HG03378 (cell line): ENCODE results near the gene VRK3.
"Not testable (repeated sequence)": the region's sequence is repeated elsewhere in the genome, so short reads cannot be mapped to it uniquely, and the experiment has no call there.

ENCODE experiments used
- ATAC-seq: cut with Tn5 transposase; IDR thresholded peaks from one replicate; pipeline ENCODE4 v1.9.1; 2021; ENCODE audit warnings: mild to moderate bottlenecking, moderate library complexity; ENCODE audit not compliant: unreplicated experiment

The VRK3 gene

GRCh38 chr19:49958596-49958995, 66.6 kb downstream of the VRK3 start:
- ATAC-seq, result not testable (repeated sequence)

GRCh38 chr19:49958144-49958543, 67.0 kb downstream of the VRK3 start:
- not testable (repeated sequence) for ATAC-seq

- no peak for ATAC-seq
Observed at GRCh38 chr19:49957262-49957915, 67.8 kb downstream of the VRK3 start.

- no peak for ATAC-seq
Observed at GRCh38 chr19:49956115-49956495, 69.1 kb downstream of the VRK3 start.

- ATAC-seq, result no peak
Observed at GRCh38 chr19:49954933-49955332, 70.2 kb downstream of the VRK3 start.

GRCh38 chr19:49954092-49954829, 70.9 kb downstream of the VRK3 start:
- ATAC-seq, result no peak

- ATAC-seq, result no peak
Observed at GRCh38 chr19:49953416-49953815, 71.8 kb downstream of the VRK3 start.

- ATAC-seq, result no peak
Observed at GRCh38 chr19:49952906-49953305, 72.3 kb downstream of the VRK3 start.

- ATAC-seq, result no peak
Observed at GRCh38 chr19:49952479-49952836, 72.7 kb downstream of the VRK3 start.

GRCh38 chr19:49951806-49952478, 73.2 kb downstream of the VRK3 start:
- no peak for ATAC-seq

- ATAC-seq, result no peak
Observed at GRCh38 chr19:49950956-49951526, 74.1 kb downstream of the VRK3 start.

- no peak for ATAC-seq
Observed at GRCh38 chr19:49950590-49950948, 74.6 kb downstream of the VRK3 start.

GRCh38 chr19:49949742-49950589, 75.2 kb downstream of the VRK3 start:
- ATAC-seq, result no peak

GRCh38 chr19:49946415-49946814, 78.8 kb downstream of the VRK3 start:
- ATAC-seq, result no peak

- ATAC-seq, result not testable (repeated sequence)
Observed at GRCh38 chr19:49944567-49944966, 80.6 kb downstream of the VRK3 start.

- ATAC-seq, result no peak
Observed at GRCh38 chr19:49940482-49940791, 84.7 kb downstream of the VRK3 start.

- no peak for ATAC-seq
Observed at GRCh38 chr19:49939721-49940481, 85.3 kb downstream of the VRK3 start.

GRCh38 chr19:49938662-49939061, 86.5 kb downstream of the VRK3 start:
- ATAC-seq, result no peak

- no peak for ATAC-seq
Observed at GRCh38 chr19:49937750-49938381, 87.3 kb downstream of the VRK3 start.

- no peak for ATAC-seq
Observed at GRCh38 chr19:49936549-49936948, 88.6 kb downstream of the VRK3 start.
